GM19351 (cell line): ENCODE data around the gene PALS1.
"Not testable (repeated sequence)": the region's sequence is repeated elsewhere in the genome, so short reads cannot be mapped to it uniquely, and the experiment has no call there.

ENCODE experiments used
- ATAC-seq: cut with Tn5 transposase; IDR thresholded peaks from one replicate; pipeline ENCODE4 v1.9.1; 2021; ENCODE audit warnings: mild to moderate bottlenecking, moderate library complexity; ENCODE audit not compliant: unreplicated experiment

Gene PALS1

GRCh38 chr14:67253076-67253635, 11.9 kb downstream of the PALS1 start:
- ATAC-seq: no peak

- ATAC-seq: no peak
Measured at GRCh38 chr14:67257906-67258305, 16.7 kb downstream of the PALS1 start.

GRCh38 chr14:67260965-67261364, 19.7 kb downstream of the PALS1 start:
- ATAC-seq: no peak

GRCh38 chr14:67263499-67264149, 22.4 kb downstream of the PALS1 start:
- ATAC-seq: no peak

GRCh38 chr14:67265131-67265530, 23.9 kb downstream of the PALS1 start:
- no peak for ATAC-seq

- no peak for ATAC-seq
Measured at GRCh38 chr14:67267576-67268328, 26.5 kb downstream of the PALS1 start.

- ATAC-seq: no peak
Measured at GRCh38 chr14:67268426-67269150, 27.4 kb downstream of the PALS1 start.

- ATAC-seq: no peak
Measured at GRCh38 chr14:67269298-67270060, 28.2 kb downstream of the PALS1 start.

GRCh38 chr14:67270145-67270753, 29.0 kb downstream of the PALS1 start:
- no peak for ATAC-seq

GRCh38 chr14:67270933-67271332, 29.7 kb downstream of the PALS1 start:
- ATAC-seq: no peak

GRCh38 chr14:67273281-67273680, 32.0 kb downstream of the PALS1 start:
- not testable (repeated sequence) for ATAC-seq

- no peak for ATAC-seq
Measured at GRCh38 chr14:67276131-67276530, 34.9 kb downstream of the PALS1 start.

- ATAC-seq: no peak
Measured at GRCh38 chr14:67280506-67280905, 39.3 kb downstream of the PALS1 start.

- no peak for ATAC-seq
Measured at GRCh38 chr14:67285876-67286452, 44.7 kb downstream of the PALS1 start.
